NCI-H510A treated with DMSO at 0.1 percent for 48 hours (cell line): ENCODE measurements around the gene SLC12A2.

Source experiments
- DNase-seq: peaks from one replicate; lab custom pipeline; 2025; lab: John Stamatoyannopoulos, UW

SLC12A2 gene

GRCh38 chr5:128097781-128098180, 14.2 kb downstream of the SLC12A2 start:
- no peak for DNase-seq

GRCh38 chr5:128099944-128100343, 16.4 kb downstream of the SLC12A2 start:
- DNase-seq: no peak

DNA sequence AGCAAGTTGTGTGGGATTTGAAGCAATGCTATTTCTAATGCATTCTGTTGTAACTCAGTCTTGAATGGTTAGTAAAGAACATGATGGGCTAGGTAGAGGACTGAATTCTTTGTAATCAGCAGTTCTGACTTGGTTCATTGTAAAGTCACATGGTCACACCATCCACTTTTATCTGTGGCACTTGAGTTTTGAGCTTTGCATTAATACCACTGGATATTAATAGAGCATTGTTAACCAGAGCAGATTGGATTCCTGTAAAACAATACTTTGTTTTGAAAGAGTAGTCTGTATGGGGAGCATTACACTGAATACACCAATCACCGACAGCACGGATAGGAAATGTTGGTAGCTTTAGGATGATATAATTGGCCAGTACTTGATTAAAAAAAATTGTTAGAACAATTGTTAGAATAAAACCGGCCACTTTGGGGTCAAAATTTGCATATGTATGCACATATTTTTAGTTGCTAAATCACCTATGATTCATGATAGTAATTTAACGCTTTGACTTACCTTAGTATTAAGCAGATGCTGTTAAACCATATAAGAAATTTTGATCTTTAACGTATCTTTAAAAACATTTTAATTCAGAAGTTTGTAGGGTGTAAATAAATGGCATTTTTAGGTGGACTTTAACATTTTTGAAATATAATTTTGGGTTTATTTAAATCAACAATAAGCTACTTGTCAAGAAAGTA, 17.4 kb downstream of the SLC12A2 start:
- no peak for DNase-seq

DNA sequence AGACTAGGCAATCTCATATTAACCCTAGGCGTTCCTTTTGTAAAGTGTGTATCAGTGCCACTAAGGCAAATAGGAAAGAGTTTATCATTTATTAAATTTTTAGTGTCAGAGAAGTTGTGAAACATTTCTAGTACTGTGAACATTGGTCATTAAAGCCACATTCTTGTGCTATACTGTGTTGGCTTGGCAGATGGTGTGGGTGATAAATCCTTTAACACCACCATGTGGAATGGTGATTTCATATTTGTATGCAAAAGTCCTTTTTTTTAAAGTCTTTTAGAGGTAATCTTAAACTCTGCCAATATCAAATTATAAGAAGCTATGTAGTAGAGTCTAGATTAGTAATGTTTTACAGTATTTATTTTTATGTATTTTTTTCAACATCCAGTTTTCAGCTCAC, 18.1 kb downstream of the SLC12A2 start:
- no peak for DNase-seq

- DNase-seq: no peak
Observed at GRCh38 chr5:128105203-128105602, 21.6 kb downstream of the SLC12A2 start.

- DNase-seq: no peak
Observed at GRCh38 chr5:128109138-128109537, 25.6 kb downstream of the SLC12A2 start.

- DNase-seq: no peak
Observed at GRCh38 chr5:128109766-128110165, 26.2 kb downstream of the SLC12A2 start.

- DNase-seq: no peak
Observed at GRCh38 chr5:128111818-128112448, 28.4 kb downstream of the SLC12A2 start.

- DNase-seq: no peak
Observed at GRCh38 chr5:128116445-128116844, 32.9 kb downstream of the SLC12A2 start.

GRCh38 chr5:128118214-128118613, 34.6 kb downstream of the SLC12A2 start:
- DNase-seq: no peak

DNA sequence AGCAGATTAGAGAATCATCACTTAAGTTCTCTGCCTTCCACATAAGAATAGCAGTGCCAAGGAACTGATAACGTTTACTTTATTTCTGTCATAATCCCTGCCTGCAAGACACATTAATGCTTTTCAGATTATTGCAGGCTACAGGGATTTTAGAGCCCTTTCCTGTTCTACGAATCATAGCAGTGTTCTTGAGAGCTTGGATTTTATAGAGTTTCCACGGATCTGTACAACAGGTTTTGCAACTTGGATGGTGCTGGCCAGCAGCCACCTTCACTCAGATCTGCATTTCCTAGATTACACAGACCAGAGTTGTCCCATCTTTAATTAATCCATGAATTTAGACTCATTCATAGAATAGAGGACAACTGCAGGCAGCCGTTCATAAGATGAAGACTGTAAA, 38.1 kb downstream of the SLC12A2 start:
- DNase-seq: no peak

DNA sequence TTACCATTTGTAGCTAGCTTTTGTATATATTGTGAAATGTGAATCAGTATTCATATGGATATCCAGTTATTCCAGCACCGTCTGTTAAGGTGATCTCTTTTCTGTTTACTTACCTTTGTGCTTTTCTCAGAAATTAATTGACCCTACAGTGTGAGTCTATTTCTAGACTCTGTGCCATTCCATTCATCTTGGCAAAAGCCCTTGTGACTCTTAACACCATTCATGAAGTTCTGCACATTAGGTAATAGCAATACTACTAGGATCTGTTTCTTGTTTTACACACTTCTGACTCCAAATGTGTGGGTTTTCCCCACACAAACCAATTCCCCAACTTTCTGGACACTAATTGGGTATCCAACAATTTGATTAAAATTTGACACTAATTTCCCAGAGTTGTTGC, 40.4 kb downstream of the SLC12A2 start:
- no peak for DNase-seq

DNA sequence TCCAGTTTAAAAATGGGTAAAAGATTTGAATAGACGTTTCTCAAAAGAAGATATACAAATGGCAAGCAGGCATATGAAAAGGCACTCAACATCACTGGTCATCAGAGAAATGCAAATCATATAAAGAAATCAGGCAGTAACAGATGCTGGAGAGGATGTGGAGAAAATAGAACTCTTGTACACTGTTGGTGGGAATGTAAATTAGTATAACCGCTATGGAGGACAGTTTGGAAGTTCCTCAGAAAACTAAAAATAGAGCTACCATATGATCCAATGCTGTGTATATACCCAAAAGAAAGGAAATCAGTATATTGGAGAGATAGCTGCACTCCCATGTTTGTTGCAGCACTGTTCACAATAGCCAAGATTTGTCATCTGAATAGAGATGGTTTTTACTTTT, 42.7 kb downstream of the SLC12A2 start:
- no peak for DNase-seq

DNA sequence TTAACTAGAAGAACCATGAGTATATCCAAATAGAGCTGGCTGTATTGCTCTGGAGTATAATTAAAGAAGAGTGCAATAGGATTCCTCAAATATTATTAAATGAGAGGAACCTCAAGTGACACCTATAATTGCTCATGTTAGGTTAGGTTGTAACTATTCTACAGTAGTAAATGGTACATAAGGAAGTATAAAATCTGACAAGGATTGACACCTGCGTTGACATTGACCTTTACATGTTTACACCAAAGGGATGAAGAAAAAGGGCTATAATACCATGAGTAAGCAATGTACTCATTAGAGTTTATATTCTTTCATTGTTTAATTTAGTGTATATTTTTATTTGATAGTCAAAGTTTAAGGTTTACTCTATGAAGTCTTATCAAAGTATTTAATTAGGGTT, 48.9 kb downstream of the SLC12A2 start:
- DNase-seq: no peak

DNA sequence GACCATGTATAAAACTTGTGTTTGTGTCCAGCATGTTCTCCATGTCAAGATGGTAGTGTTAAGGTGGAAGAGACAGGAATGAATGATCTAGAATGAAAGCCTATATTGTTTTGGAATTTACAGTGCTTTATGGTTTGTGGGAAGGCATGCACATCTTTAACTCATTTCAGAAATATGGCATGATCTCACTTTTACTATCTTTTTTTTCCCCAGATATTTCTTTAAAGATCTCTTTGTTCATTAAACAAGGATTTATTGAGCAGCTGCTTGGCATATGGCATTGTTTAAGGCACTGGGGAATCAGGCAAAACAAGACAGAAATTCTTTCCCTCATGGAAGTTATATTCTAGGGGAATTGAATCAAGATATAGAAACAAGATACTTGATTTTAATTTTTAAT, 51.7 kb downstream of the SLC12A2 start:
- no peak for DNase-seq

DNA sequence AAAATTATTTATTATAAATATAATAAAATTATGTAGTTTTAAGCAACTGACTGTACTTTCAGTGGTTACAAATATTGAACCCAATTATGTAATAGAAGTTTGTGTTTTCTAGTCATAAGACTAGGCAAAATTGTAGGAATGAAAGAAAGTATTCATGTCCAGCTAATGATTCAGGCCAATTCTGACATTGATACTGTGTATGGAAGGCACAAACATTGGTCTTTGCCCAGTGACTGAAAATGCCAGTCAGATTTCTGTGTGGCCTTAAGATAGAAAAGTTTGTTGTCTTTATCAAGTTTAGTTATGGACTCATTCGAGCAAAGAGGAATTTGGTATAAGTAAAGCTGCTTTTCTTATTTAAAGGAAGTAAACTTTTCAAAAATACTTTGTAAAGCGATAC, 60.3 kb downstream of the SLC12A2 start:
- no peak for DNase-seq

DNA sequence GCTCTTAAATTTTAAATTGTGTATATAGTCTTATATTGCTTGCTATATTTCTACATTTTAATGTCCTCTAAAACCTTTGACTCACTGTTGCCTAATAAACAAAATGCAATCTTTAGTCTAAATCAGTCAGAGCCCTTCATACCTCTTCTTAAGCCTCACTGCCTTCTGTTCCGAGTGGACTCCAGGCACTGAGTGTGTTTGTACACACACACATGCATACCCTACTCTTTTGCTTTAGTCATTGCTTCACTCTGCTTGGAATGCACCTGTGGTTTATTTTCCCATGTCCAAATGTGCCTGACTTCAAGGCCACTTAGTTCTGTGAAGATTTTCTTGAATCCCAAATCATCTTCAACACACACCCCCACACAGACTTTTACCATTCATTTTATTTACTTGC, 60.9 kb downstream of the SLC12A2 start:
- no peak for DNase-seq

- no peak for DNase-seq
Observed at GRCh38 chr5:128146671-128147070, 63.1 kb downstream of the SLC12A2 start.

GRCh38 chr5:128154943-128155342, 71.4 kb downstream of the SLC12A2 start:
- DNase-seq: no peak

- DNase-seq: no peak
Observed at GRCh38 chr5:128155776-128156175, 72.2 kb downstream of the SLC12A2 start.

DNA sequence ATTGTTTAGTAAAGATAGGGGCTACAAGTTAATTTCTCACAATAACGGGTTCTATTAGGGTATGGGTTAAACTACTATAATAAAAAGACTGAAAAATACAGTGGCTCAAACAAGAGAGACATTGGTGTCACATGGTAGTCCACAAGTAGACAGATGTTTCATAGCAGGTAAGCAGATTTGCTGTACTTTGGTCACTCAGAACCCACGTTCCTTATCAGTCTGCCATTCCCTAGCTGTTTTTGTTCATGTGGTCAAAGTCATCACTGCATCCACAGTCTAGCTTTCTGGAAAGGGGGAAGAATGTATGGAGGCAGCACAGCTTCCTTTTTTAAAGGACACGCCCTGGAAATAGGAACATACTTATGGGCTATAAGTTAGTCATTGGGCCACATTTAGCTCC, 73.0 kb downstream of the SLC12A2 start:
- DNase-seq: no peak

- no peak for DNase-seq
Observed at GRCh38 chr5:128158342-128158741, 74.8 kb downstream of the SLC12A2 start.

GRCh38 chr5:128163991-128164390, 80.4 kb downstream of the SLC12A2 start:
- no peak for DNase-seq

DNA sequence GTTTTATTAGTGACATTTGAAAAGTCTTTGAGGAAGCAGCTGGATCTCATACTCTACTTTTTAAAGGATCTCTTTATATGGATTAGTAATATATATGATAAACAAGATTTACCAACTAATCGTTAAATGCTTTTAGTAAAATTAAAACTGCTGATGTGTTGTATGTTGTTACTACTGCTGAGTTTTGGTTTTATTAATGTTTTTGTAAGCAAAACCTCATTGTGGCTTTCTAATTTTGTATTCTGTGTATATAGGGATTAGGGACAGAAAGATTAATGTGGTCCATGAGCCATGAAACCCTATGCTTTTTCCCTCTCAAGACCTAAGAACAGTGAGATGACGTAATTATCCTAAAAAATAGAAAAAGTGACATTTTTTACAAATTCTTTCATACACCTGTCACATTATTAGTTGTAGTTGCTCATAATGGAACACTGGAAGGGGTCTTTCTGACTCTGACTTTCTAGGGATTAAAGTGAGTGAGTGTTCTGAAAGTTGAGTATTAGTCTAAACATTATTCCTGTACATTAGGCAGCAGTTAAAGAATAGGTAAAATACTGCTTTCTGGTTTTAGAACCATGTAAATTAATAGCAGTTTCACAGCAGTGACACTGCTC, 85.9 kb downstream of the SLC12A2 start:
- no peak for DNase-seq
